HFF-Myc (cell line): Measurements from ENCODE around the gene SRP9.
A peak's percentile ranks its signal among the peaks of the same experiment; 100 is the strongest.

ENCODE experiments used
- DNase-seq: peaks from one replicate; pipeline ENCODE4 v3.0.0-alpha.2; 2011; ENCODE audit warnings: low read depth; ENCODE audit errors: extremely low read depth
- H3K4me3 ChIP-seq: replicated peaks from 2 replicates; pipeline ENCODE4 v1.5.1; 2011; ENCODE audit warnings: low read depth, mild to moderate bottlenecking, control low read depth, low read length
- CTCF ChIP-seq: IDR thresholded peaks from 2 replicates; pipeline ENCODE4 v1.5.1; 2012; ENCODE audit warnings: mild to moderate bottlenecking, low read depth, low read length, control low read depth; ENCODE audit errors: missing control alignments

SRP9 gene

GRCh38 chr1:225737866-225738265 lies 39.8 kb upstream of the SRP9 start:
- TF ChIP-seq CTCF: no peak
- no peak for DNase-seq
- no peak overlapping the region for H3K4me3 ChIP-seq

- no peak for TF ChIP-seq CTCF
- no peak overlapping the region for H3K4me3 ChIP-seq
- no peak for DNase-seq
Measured at GRCh38 chr1:225738763-225739162, 38.9 kb upstream of the SRP9 start.

DNA sequence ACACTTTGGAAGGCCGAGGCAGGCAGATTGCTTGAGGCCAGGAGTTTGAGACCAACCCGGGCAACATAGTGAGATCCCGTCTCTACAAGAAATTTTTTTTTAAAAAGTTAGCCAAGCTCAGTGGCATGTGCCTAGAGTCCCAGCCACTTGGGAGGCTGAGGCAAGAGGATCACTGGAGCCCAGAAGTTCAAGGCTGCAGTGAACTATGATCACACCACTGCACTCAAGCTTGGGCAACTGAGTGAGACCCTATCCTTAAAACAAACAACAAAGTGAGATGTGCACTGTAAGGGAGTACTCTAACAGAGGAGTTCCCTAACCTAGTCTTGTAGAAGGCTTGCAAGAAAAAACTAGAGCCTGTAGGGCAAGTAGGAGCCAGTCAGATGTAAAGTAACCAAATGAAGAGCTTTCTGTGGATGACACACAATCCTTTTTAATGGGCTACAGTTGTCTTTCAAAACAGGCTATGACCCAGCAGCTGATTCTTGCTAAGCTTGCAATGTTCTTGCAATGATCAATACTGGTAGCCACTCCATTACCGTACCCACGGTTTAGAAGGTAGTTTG lies 38.0 kb upstream of the SRP9 start:
- DNase-seq: no peak
- TF ChIP-seq CTCF: no peak
- H3K4me3 ChIP-seq: no peak overlapping the region

DNA sequence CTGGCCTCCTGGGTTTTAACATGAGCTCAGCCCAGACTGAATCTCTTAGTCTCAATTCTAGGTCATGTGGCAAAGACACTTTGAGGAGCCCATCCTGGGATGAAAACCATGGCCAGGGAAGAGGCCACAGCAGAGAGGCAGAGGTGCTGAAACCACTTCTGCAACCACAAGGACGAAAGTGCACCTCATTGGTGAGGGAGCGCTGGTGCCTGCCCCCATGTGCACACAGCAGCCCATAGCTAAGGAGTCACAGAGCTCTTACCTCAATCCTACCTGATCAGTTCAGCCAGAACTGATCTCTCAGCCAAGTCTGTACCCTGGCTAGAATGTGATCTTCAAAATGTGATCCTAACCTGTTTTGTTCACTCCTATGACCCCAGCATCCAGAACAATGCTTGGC lies 32.9 kb upstream of the SRP9 start:
- no peak for TF ChIP-seq CTCF
- H3K4me3 ChIP-seq: no peak overlapping the region

GRCh38 chr1:225745273-225745672 lies 32.4 kb upstream of the SRP9 start:
- no peak for TF ChIP-seq CTCF
- DNase-seq: no peak
- no peak overlapping the region for H3K4me3 ChIP-seq

More for the DNA sequence above, 32.9 kb upstream of the SRP9 start:
- no peak for DNase-seq

GRCh38 chr1:225746361-225747179 lies 31.1 kb upstream of the SRP9 start:
- peak overlapping the region; percentile 38 for H3K4me3 ChIP-seq
- no peak for TF ChIP-seq CTCF
- DNase-seq: no peak
